ENCODE results near the gene TAS2R30.
"Not testable (repeated sequence)": the region's sequence is repeated elsewhere in the genome, so short reads cannot be mapped to it uniquely, and the experiment has no call there.

The TAS2R30 gene

GRCh38 chr12:11111213-11111612 lies 23.2 kb downstream of the TAS2R30 start:
- DNase-seq, result not testable (repeated sequence)

GRCh38 chr12:11108862-11109261 lies 25.6 kb downstream of the TAS2R30 start:
- no peak for DNase-seq

- no peak for DNase-seq
These were observed 26.7 kb downstream of the TAS2R30 start for GRCh38 chr12:11107719-11108118.

GRCh38 chr12:11106288-11106687 lies 28.2 kb downstream of the TAS2R30 start:
- DNase-seq, result no peak

DNA sequence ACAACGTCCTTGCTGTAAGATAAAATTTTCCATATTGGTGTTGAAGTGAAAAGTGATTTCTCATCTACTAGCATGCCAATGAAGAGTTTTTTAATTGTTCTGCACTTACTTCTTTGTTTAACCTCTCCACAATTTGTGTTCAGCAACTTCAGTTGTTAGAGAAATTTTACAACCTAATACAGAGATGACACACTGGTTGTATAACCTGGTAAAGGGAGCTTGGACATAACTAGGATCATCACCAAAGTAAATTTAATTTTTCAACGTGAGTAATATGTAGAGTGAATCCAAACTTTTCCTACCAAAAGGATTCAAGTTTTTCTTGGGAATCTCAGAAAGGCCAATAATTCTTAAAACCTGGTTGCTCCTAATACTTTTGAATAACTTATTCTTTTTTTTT lies 28.9 kb downstream of the TAS2R30 start:
- DNase-seq, result no peak

GRCh38 chr12:11094910-11095309 lies 39.5 kb downstream of the TAS2R30 start:
- not testable (repeated sequence) for DNase-seq

DNA sequence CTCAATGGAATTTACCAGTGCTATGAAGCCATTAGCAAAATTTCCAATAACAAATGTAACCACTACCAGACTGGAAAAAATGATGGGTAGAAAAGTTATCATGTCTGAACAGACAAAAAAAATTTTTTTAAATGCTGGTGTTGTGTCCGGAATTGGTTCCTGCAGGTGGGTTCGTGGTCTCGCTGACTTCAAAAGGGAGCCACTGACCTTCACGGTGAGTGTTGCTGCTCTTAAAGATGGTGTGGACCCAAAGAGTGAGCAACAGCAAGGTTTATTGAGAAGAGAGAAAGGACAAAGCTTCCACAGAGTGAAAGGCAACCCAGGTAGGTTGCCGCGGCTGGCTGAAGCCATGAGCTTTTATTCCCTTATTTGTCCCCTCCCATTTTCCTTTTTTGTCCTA lies 42.3 kb downstream of the TAS2R30 start, which contains the start of gene TAS2R43:
TSS of gene TAS2R43 (minus strand) at position 186 of the 400 bp plus-strand sequence. CDS start at position 102, 84 bp downstream.
- DNase-seq, result no peak

GRCh38 chr12:11089246-11089645 lies 45.2 kb downstream of the TAS2R30 start:
- DNase-seq, result no peak

DNA sequence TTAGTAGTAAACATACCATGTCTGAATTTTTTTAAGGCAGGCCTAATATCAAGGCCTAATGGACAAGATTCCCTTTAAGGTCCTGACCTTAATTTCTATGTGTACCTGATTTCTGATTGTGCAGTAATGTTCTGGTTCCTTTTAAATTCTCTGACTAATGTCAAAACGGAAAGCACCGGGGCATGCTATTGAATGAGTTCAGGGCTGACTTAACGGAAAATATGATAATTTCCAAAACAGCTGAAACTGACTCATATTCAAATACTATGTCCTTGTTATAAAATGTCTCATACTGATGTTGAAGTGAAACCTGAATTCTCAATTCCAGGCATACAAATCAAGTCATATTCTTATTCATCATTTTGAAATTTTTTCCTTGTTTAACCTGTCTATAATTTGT lies 49.0 kb downstream of the TAS2R30 start:
- DNase-seq, result no peak

Data from right hindlimb (tissue), 1 donor.